Gastrocnemius medialis (tissue), 4 donors: Measurements from ENCODE around the gene RPL7L1.

Experiments used
- CTCF ChIP-seq, 5 experiments: fragments of 450-650 bp in 3 of 5; fragments of 200-600 bp in 2 of 5; sonication (generic) in 2 of 5; IDR thresholded peaks in 4 of 5; conservative IDR thresholded peaks in 1 of 5; 1 replicate in 4 of 5; 2 replicates in 1 of 5; pipeline ENCODE4 v1.5.1; 2016 to 2019; ENCODE audit warnings: antibody characterized with exemption in 5 of 5, mild to moderate bottlenecking in 3 of 5, moderate library complexity in 3 of 5
- POLR2A ChIP-seq, 2 donors: fragments of 450-650 bp; IDR thresholded peaks; one replicate each; pipeline ENCODE4 v1.6.1; 2017; ENCODE audit warnings: antibody characterized with exemption in 2 of 2, mild to moderate bottlenecking in 2 of 2, moderate library complexity in 2 of 2

- TF ChIP-seq CTCF (IDR thresholded peaks at IDR 0.05 in 4 of 5, conservative IDR thresholded peaks at IDR 0.05 in 1 of 5) (no peak), POLR2A (IDR thresholded peaks at IDR 0.05) (no peak)
Observed at GRCh38 chr6:42841844-42842584, 37.4 kb upstream of the RPL7L1 start.
